Prostate gland (tissue), 2 donors: ENCODE results near the gene STIM1. TPM values are rescaled to one million over a fixed set of nuclear protein-coding genes. Genes with fewer than 3 reads are reported as not detected.
"Not testable (repeated sequence)": the region's sequence is repeated elsewhere in the genome, so short reads cannot be mapped to it uniquely, and the experiment has no call there.

Experiments
- DNase-seq: peaks from one replicate; pipeline ENCODE4 v3.0.0-alpha.2; 2019; ENCODE audit warnings: low spot score
- H3K27ac ChIP-seq, 2 donors: fragments of 200-600 bp; sonication (generic); 2 replicates each; pipeline ENCODE4 v1.5.1; 2017 to 2019
- H3K27me3 ChIP-seq: fragments of 200-600 bp; sonication (generic); replicated peaks from 2 replicates; pipeline ENCODE4 v1.5.1; 2019; ENCODE audit not compliant: insufficient read depth
- H3K36me3 ChIP-seq, 2 donors: fragments of 200-600 bp; sonication (generic); 1 replicate in 1 of 2; 2 replicates in 1 of 2; pipeline versions ENCODE4 v1.5.1 to v1.8.1; 2017 to 2019
- H3K4me1 ChIP-seq: fragments of 200-600 bp; sonication (generic); replicated peaks from 2 replicates; pipeline ENCODE4 v1.5.1; 2019
- H3K4me3 ChIP-seq, 2 donors: fragments of 200-600 bp; sonication (generic); 2 replicates each; pipeline ENCODE4 v1.5.1; 2017 to 2019
- H3K9me3 ChIP-seq: fragments of 200-600 bp; sonication (generic); 2 replicates; pipeline ENCODE4 v1.5.1; 2017
- POLR2A ChIP-seq: fragments of 450-650 bp; IDR thresholded peaks from one replicate; pipeline ENCODE4 v1.6.1; 2016; ENCODE audit warnings: antibody characterized with exemption, mild to moderate bottlenecking
- POLR2AphosphoS5 ChIP-seq: sonication (generic); formaldehyde crosslinking; IDR thresholded peaks from one replicate; pipeline ENCODE4 v1.6.1; 2017; ENCODE audit warnings: antibody characterized with exemption
- WGBS: methylation state at CpG from one replicate; pipeline ENCODE4 v1.1.5; 2018; 5-methylcytosine and 5-hydroxymethylcytosine counted together
- intact Hi-C: fragments of 100-400 bp; cut with DNase I; formaldehyde crosslinking; loops from one replicate; pipeline ENCODE4 v1.14.2; 2022
- total RNA-seq, 2 donors: library from RNA; depleted of rRNA; stranded (reverse); fragments of >200 nt; gene quantifications; one replicate each; pipeline ENCODE4 v1.1.0, GENCODE V29; 2016
- TF ChIP-seq, protein P1 (sequence below), 4 experiments: fragments of 200-600 bp in 2 of 4; fragments of 450-650 bp in 2 of 4; sonication (generic) in 2 of 4; IDR thresholded peaks; 1 replicate in 3 of 4; 2 replicates in 1 of 4; pipeline ENCODE4 v1.5.1; 2016 to 2019; ENCODE audit warnings: antibody characterized with exemption in 4 of 4, mild to moderate bottlenecking in 2 of 4, moderate library complexity in 2 of 4

STIM1 gene
- total RNA-seq, 2 donors from 2014 or later, result 34.1 to 65.0 TPM

DNA sequence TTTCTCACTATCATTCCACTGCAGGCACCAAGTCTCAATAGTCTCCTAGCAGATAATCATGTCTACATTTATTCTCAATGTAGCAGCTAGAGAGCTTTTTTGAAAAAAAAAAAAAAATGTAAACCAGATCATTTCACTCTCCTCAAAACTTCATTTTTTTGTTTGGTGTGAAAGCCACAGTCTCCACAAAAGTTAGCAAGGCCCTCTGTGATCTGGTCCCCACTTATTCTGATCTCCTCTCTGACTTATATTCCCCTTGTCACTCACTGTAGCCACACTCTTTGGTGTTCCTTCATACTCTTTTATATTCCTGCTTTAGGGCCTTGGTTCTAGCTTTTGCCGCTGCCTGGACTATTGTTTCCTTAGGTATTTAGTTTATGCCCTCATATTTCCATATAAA is 137.5 kb downstream of the STIM1 start:
- no peaks in the 10 kb centered on the region for H3K36me3 ChIP-seq
- H3K4me1 ChIP-seq, result no peaks in the 10 kb centered on the region
- intact Hi-C loops, result no loop called here
- H3K27ac ChIP-seq, result no peak overlapping the region
- H3K4me3 ChIP-seq, result no peak overlapping the region
- H3K27me3 ChIP-seq, result no peaks in the 10 kb centered on the region
- no peak for DNase-seq
- WGBS, result 96% methylated on average over 1 of the region's 1 CpG
- no peak for TF ChIP-seq POLR2AphosphoS5
- TF ChIP-seq, protein P1, sequence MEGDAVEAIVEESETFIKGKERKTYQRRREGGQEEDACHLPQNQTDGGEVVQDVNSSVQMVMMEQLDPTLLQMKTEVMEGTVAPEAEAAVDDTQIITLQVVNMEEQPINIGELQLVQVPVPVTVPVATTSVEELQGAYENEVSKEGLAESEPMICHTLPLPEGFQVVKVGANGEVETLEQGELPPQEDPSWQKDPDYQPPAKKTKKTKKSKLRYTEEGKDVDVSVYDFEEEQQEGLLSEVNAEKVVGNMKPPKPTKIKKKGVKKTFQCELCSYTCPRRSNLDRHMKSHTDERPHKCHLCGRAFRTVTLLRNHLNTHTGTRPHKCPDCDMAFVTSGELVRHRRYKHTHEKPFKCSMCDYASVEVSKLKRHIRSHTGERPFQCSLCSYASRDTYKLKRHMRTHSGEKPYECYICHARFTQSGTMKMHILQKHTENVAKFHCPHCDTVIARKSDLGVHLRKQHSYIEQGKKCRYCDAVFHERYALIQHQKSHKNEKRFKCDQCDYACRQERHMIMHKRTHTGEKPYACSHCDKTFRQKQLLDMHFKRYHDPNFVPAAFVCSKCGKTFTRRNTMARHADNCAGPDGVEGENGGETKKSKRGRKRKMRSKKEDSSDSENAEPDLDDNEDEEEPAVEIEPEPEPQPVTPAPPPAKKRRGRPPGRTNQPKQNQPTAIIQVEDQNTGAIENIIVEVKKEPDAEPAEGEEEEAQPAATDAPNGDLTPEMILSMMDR (IDR thresholded peaks at IDR 0.05), result no peak
- H3K9me3 ChIP-seq, result no peaks in the 10 kb centered on the region

DNA sequence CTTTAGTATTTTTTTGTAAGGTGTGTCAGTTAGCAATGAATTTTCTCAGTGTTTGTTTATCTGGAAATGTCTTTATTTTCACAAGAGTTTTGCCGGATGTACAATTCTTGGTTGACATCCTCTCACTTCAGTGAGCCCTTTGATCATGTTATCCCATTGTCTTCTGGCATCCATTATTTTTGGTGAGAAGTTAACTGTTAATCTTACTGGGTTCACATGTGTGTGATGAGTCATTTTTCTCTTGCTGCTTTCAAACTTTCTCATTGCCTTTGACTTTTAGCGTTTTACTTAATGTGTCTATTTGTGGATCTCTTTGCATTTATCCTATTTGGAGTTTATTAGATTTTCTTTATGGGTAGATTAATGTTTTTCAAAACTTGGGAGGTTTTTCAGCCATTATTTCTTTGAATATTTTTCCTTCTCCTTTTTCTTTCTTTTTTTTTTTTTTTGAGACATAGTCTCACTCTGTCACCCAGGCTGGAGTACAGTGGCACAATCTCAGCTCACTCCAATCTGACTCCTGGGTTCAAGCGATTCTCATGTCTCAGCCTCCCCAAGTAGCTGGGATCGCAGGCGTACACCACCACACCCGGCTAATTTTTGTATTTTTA is 138.7 kb downstream of the STIM1 start:
- 91% methylated on average over 6 of the region's 6 CpGs for WGBS
- Histone ChIP-seq H3K27ac (no peak overlapping the region), H3K4me3 (no peak overlapping the region), H3K9me3 (no peaks in the 10 kb centered on the region), H3K36me3 (no peaks in the 10 kb centered on the region), H3K4me1 (no peaks in the 10 kb centered on the region), H3K27me3 (no peaks in the 10 kb centered on the region)
- intact Hi-C loops, result no loop called here
- no peak for DNase-seq
- TF ChIP-seq POLR2AphosphoS5, result no peak
- TF ChIP-seq POLR2A, result no peak
- TF ChIP-seq, protein P1 (IDR thresholded peaks at IDR 0.05), result no peak

DNA sequence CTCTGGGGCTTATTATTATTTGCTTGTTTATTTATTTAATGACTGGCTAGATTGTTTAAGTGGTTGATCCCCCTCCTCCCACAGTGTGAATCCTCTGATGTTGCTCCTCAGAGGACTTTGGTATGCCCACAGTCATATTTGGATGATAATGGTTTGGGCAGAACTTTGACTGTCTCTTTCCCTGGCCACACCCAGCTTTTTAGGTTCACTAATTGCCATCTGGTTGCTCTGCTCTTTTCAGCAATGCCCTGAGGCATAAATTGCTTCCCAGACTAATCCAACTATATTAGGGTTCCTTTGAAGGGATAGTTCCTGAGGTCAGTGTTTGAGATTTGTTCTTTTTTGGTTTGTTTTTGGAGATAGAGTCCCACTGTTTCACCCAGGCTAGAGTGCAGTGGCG is 139.8 kb downstream of the STIM1 start:
- WGBS, result 96% methylated on average over 1 of the region's 1 CpG
- Histone ChIP-seq H3K4me3 (no peak overlapping the region), H3K36me3 (no peaks in the 10 kb centered on the region), H3K27me3 (no peaks in the 10 kb centered on the region), H3K9me3 (no peaks in the 10 kb centered on the region), H3K4me1 (no peaks in the 10 kb centered on the region), H3K27ac (no peak overlapping the region)
- no peak for DNase-seq
- intact Hi-C loops, result no loop called here
- TF ChIP-seq POLR2A (no peak), POLR2AphosphoS5 (no peak)
- TF ChIP-seq, protein P1 (IDR thresholded peaks at IDR 0.05), result no peak

DNA sequence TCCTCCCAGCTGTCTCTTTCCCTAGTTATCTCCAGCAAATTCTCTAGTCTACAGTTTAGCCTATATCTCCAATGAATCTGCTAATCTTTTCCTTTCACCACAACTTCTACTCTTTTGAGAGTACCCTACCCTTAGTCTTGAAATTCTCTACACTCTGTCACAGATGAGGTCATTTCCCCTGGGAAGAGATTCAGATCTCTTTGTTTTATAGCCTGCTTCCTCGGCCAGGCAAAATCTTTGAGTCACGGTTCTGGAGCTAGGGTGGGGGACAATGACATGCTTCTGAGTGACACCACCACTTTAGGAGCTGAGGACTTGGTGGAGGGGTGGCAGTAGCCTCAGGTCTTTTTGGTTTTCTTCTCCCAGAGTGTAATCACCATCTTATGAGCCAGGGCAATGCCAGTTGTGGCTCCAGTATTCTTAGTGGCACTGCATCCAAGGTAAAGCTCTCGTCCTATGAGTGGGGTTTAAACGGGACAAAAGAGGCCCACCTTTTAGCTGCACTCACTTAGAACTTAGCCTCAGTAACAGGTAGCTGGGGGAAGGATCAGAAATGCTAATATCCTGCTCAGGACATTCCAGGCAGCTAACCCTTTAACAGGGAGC is 140.6 kb downstream of the STIM1 start:
- TF ChIP-seq POLR2AphosphoS5 (no peak), POLR2A (no peak)
- TF ChIP-seq, protein P1 (IDR thresholded peaks at IDR 0.05), result no peak
- Histone ChIP-seq H3K27ac (no peak overlapping the region), H3K4me3 (no peak overlapping the region), H3K36me3 (no peaks in the 10 kb centered on the region), H3K4me1 (no peaks in the 10 kb centered on the region), H3K27me3 (no peaks in the 10 kb centered on the region), H3K9me3 (no peaks in the 10 kb centered on the region)
- intact Hi-C loops, result no loop called here
- 46% methylated on average over 4 of the region's 4 CpGs for whole genome bisulfite sequencing
- no peak for DNase-seq

DNA sequence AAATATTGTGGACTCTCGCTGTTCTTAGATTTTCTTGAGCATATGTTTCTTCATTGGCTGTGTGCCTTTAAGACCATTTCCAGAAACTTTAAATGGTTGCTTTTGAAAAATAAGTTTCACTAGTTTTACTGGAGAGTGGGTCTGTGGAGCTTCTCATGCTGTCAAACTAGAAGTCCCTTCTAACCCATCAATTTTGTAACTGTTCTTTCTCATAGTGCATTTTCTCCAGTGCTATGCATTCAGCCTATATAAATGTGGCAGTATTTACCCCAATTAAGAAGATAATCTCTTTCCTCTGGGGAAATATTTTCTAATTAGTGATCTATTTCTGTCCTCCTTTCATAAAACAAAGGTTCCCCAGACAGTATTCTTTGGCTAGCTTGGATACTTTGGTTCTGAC is 141.2 kb downstream of the STIM1 start:
- no peaks in the 10 kb centered on the region for H3K36me3 ChIP-seq
- 100% methylated on average over 1 of the region's 1 CpG for WGBS
- H3K4me1 ChIP-seq, result no peaks in the 10 kb centered on the region
- intact Hi-C loops, result no loop called here
- no peak overlapping the region for H3K27ac ChIP-seq
- no peaks in the 10 kb centered on the region for H3K9me3 ChIP-seq
- no peaks in the 10 kb centered on the region for H3K27me3 ChIP-seq
- H3K4me3 ChIP-seq, result no peak overlapping the region
- TF ChIP-seq POLR2A (no peak), POLR2AphosphoS5 (no peak)
- TF ChIP-seq, protein P1 (IDR thresholded peaks at IDR 0.05), result no peak
- no peak for DNase-seq

DNA sequence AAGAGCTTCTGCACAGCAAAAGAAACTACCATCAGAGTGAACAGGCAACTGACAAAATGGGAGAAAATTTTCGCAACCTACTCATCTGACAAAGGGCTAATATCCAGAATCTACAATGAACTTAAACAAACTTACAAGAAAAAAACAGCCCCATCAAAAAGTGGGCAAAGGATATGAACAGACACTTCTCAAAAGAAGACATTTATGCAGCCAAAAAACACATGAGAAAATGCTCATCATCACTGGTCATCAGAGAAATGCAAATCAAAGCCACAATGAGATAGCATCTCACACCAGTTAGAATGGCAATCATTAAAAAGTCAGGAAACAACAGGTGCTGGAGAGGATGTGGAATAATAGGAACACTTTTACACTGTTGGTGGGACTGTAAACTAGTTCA is 149.3 kb downstream of the STIM1 start:
- WGBS, result 100% methylated on average over 1 of the region's 1 CpG
- H3K27me3 ChIP-seq, H3K36me3 ChIP-seq, DNase-seq, H3K9me3 ChIP-seq, intact Hi-C loops, H3K4me1 ChIP-seq, H3K27ac ChIP-seq, H3K4me3 ChIP-seq: not testable (repeated sequence)
